HEK293T (cell line): ENCODE results near the gene KRT8.
A peak's percentile ranks its signal among the peaks of the same experiment; 100 is the strongest.

Experiments
- CTCF ChIA-PET: fragments of 350-600 bp; formaldehyde crosslinking; extraction: SDS; loops from one replicate; lab custom pipeline; 2021; ENCODE audit warnings: antibody characterized with exemption, inconsistent platforms; lab: Yijun Ruan, JAX
- POLR2A ChIA-PET: fragments of 350-600 bp; formaldehyde crosslinking; extraction: SDS; loops from one replicate; lab custom pipeline; 2020; ENCODE audit warnings: antibody characterized with exemption, inconsistent platforms; lab: Yijun Ruan, JAX
- DNase-seq: peaks from one replicate; pipeline ENCODE4 v3.0.0; 2012; ENCODE audit warnings: mixed read lengths; ENCODE audit errors: extremely low spot score
- ARNT ChIP-seq: fragments of 450-650 bp; IDR thresholded peaks from 2 replicates; pipeline ENCODE4 v1.6.1; 2017; ENCODE audit warnings: mild to moderate bottlenecking
- BHLHE40 ChIP-seq: fragments of 450-650 bp; IDR thresholded peaks from 2 replicates; pipeline ENCODE4 v1.6.1; 2016; ENCODE audit warnings: mild to moderate bottlenecking, moderate library complexity, borderline replicate concordance
- CTBP1 ChIP-seq: fragments of 450-650 bp; IDR thresholded peaks from 2 replicates; pipeline ENCODE4 v1.6.1; 2016; ENCODE audit warnings: borderline replicate concordance
- ELF4 ChIP-seq: fragments of 450-650 bp; IDR thresholded peaks from 2 replicates; pipeline ENCODE4 v1.6.1; 2017; ENCODE audit warnings: antibody characterized with exemption
- FOXA1 ChIP-seq: fragments of 450-650 bp; IDR thresholded peaks from 2 replicates; pipeline ENCODE4 v1.6.1; 2016; ENCODE audit warnings: mild to moderate bottlenecking
- FOXK2 ChIP-seq: fragments of 450-650 bp; IDR thresholded peaks from 2 replicates; pipeline ENCODE4 v1.6.1; 2016; ENCODE audit warnings: mild to moderate bottlenecking
- FOXM1 ChIP-seq: fragments of 450-650 bp; IDR thresholded peaks from 2 replicates; pipeline ENCODE4 v1.6.1; 2017; ENCODE audit warnings: mild to moderate bottlenecking, borderline replicate concordance
- HDGF ChIP-seq: fragments of 450-650 bp; IDR thresholded peaks from 2 replicates; pipeline ENCODE4 v1.6.1; 2017; ENCODE audit warnings: antibody characterized with exemption, borderline replicate concordance
- L3MBTL2 ChIP-seq: fragments of 450-650 bp; conservative IDR thresholded peaks from 2 replicates; pipeline ENCODE4 v1.6.1; 2016; ENCODE audit warnings: mild to moderate bottlenecking
- LEF1 ChIP-seq: fragments of 450-650 bp; IDR thresholded peaks from 2 replicates; pipeline ENCODE4 v1.6.1; 2017; ENCODE audit warnings: mild to moderate bottlenecking, borderline replicate concordance
- NFRKB ChIP-seq: fragments of 450-650 bp; IDR thresholded peaks from 2 replicates; pipeline ENCODE4 v1.6.1; 2016; ENCODE audit warnings: mild to moderate bottlenecking, moderate library complexity
- SP1 ChIP-seq: fragments of 450-650 bp; IDR thresholded peaks from 2 replicates; pipeline ENCODE4 v1.6.1; 2017
- SUZ12 ChIP-seq: fragments of 450-650 bp; IDR thresholded peaks from 2 replicates; pipeline ENCODE4 v1.6.1; 2016; ENCODE audit warnings: mild to moderate bottlenecking
- TARDBP ChIP-seq: fragments of 450-650 bp; IDR thresholded peaks from 2 replicates; pipeline ENCODE4 v1.6.1; 2016
- ZNF384 ChIP-seq: fragments of 450-650 bp; IDR thresholded peaks from 2 replicates; pipeline ENCODE4 v1.6.1; 2016
- TF ChIP-seq, protein P1 (sequence below): fragments of 450-650 bp; IDR thresholded peaks from 2 replicates; pipeline ENCODE4 v1.6.1; 2016

Gene KRT8

DNA sequence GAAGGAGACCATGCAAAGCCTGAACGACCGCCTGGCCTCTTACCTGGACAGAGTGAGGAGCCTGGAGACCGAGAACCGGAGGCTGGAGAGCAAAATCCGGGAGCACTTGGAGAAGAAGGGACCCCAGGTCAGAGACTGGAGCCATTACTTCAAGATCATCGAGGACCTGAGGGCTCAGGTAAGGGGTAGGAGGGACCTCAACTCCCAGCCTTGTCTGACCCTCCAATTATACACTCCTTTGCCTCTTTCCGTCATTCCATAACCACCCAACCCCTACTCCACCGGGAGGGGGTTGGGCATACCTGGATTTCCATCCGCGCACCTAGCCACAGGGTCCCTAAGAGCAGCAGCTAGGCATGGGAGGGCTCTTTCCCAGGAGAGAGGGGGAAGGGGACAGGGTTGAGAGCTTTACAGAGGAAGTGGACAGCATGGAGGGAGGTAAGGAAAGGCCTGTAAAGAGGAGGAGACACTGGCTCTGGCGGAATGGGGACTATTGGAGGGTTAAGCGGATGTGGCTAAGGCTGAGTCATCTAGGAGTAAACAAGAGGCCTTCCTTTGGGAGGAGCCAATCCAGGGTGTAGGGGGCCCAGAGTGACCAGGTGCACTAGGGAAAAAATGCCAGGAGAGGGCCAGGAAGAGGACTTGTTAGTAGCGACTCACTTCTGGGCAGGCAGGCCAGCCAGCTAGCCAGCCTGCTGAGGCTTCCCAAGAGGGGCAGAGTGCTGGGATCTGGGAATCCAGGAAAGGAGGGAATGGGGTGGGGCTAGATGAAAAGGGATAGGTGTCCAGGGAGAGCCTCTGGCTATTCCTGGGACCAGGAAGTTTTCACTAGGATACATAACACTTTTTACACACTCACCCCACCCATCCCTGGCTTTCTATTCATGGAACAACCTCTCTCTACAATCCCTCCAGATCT is 44.8 kb upstream of the KRT8 start:
- POLR2A ChIA-PET = interaction anchor here (0.6 to 1.6 kb wide), 5 partner anchors 24 to 46 kb away, joined by 3 to 4 read pairs (median 4); partner anchors contain the start of gene KRT8
- CTCF ChIA-PET = interaction anchor here (0.6 kb wide), 1 partner anchor 38 kb away, joined by 5 read pairs; no protein-coding TSS in a partner anchor
- no peak for DNase-seq
- TF ChIP-seq HDGF (peak; percentile 38; the same call in 1 of the 2 replicates), FOXA1 (no peak), ELF4 (no peak)

DNA sequence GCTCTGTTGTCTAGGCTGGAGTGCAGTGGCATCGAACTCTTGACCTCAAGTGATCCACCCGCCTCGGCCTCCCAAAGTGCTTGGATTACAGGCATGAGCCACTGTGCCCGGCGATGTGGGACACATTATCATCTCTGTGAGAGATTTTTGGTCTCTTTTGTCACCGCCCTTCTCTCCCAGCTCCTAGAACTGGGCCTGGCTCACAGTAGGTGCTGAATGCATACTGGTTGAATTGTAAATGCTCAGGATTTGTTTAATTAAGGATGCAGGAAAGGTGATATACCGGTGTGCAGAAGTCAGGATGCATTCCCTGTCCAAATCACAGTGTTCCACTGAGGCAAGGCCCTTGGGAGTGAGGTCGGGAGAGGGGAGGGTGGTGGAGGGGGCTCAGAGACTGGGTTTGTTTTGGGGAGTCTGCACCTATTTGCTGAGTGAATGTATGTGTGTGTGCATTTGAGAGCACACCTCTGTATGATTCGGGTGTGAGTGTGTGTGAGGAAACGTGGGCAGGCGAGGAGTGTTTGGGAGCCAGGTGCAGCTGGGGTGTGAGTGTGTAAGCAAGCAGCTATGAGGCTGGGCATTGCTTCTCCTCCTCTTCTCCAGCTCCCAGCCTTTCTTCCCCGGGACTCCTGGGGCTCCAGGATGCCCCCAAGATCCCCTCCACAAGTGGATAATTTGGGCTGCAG is 43.0 kb upstream of the KRT8 start:
- DNase-seq = no peak
- POLR2A ChIA-PET = interaction anchor here (1.1 kb wide), 2 partner anchors 9 to 58 kb away, joined by 3 read pairs; partner anchors contain the start of gene EIF4B
- CTCF ChIA-PET = interaction anchor here (0.6 to 2.0 kb wide), 2 partner anchors 21 to 63 kb away, joined by 3 to 4 read pairs; no protein-coding TSS in a partner anchor
- TF ChIP-seq L3MBTL2 (no peak), TARDBP (no peak), BHLHE40 (no peak), FOXM1 (no peak), ELF4 (no peak), LEF1 (no peak), ARNT (no peak), HDGF (no peak), SUZ12 (no peak), FOXK2 (no peak), NFRKB (no peak), ZNF384 (no peak), CTBP1 (no peak), SP1 (no peak), FOXA1 (no peak)
- TF ChIP-seq, protein P1, sequence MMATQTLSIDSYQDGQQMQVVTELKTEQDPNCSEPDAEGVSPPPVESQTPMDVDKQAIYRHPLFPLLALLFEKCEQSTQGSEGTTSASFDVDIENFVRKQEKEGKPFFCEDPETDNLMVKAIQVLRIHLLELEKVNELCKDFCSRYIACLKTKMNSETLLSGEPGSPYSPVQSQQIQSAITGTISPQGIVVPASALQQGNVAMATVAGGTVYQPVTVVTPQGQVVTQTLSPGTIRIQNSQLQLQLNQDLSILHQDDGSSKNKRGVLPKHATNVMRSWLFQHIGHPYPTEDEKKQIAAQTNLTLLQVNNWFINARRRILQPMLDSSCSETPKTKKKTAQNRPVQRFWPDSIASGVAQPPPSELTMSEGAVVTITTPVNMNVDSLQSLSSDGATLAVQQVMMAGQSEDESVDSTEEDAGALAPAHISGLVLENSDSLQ = no peak

DNA sequence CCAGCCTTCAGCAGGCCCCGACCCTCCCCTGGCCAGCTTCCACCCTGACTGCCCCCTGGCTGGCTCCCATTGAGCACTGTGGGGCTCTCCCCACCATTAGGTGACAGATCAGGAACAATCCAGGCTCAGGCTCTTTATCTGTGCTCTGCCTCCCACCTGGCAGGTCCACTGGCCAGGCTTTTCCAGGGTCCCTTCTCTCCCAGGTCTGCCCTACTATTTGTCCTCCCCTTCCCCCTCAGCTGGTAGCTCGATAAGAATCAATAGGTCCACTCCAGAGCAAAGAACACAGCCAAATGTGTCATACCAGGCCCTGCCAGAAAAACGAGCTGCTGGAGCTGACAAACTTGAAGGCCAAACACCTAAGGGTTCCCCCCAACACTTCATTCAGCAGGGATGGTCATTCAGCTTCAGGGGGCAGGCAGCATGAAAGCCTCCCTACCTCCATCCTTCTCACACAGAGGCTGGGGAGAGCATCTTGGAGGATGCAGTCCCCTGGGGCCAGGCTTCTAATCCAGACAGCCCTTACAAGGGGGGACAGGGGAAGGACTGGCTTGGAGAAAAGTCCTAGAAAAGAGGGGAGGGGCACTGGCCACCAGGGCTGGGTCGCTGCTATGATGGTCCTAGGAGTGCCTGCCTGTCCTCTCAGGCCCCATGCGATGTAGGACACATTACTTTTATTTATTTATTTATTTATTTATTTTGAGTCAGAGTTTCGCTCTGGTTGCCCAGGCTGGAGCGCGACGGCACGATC is 42.1 kb upstream of the KRT8 start:
- no peak for TF ChIP-seq FOXK2
- TF ChIP-seq TARDBP = no peak
- DNase-seq = no peak
- CTCF ChIA-PET = interaction anchor here (0.8 to 2.0 kb wide), 3 partner anchors 18 to 62 kb away, joined by 3 to 7 read pairs (median 4); no protein-coding TSS in a partner anchor
- POLR2A ChIA-PET = interaction anchor here (0.7 to 1.2 kb wide), 3 partner anchors 10 to 42 kb away, joined by 3 read pairs; partner anchors contain the start of gene KRT8

DNA sequence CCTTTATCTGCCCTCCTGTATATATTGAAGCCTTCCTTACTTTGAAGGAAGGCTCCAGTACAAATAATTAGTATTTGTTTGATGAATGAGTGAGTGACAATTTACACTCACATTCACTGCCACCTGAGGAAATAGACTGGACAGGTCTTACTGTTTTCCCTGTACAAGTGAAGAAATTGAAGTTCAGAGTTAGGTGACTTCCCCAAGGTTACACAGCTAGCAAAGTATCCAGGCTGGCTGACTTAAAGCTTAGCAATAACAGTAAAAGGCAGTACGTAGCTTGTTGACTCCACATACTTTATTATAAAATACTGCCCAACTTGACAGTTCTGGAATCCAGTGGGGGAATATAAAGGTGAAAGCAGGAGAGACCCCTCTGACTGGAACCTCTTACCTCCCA is 41.5 kb upstream of the KRT8 start:
- no peak for DNase-seq
- POLR2A ChIA-PET = interaction anchor here (1.2 to 2.2 kb wide), 4 partner anchors 20 to 60 kb away, joined by 3 to 6 read pairs (median 4); partner anchors contain the start of genes EIF4B and KRT8

DNA sequence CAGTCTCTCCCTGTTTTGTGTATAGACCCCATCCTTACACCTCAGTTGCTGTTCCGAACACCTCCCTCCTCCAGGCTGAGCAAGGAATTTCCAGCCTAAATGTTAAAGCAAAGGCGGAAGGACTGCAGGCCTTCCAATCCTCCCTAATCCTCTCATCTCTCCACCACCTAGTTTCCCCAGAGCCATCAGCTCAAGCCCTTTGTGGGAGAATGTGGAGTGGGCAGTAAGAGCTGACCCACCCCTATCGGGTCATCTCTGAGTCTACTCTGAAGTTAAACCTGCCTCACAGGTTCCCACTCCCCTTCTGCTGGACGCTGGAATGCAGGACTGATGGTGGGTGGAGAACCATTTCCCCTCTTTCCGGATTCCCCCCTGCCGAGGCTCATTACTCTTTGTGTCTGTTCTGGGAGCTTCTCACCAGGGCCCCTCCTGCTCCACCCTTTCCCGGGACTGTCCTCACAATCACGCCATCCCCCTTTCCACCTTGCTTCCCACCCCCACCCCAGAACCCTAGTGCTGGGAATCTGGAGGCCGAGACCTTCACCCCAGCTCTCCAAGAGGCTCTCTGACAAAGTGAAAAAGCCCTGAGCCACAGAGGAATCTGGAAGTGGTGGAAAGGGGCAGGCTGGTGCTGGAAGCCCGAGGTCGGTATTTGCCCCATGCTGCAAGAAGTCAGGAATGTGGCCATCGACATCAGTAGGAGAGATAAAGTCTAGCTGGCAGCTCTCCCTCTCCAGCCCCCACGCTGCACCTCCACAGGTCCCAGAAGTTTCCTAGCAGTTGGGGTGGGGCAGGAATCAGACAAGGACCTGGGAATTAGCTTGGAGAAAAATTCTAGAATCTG is 40.7 kb upstream of the KRT8 start:
- ChIA-PET CTCF (interaction anchor here (0.6 to 1.8 kb wide), 3 partner anchors 35 to 459 kb away, joined by 3 to 7 read pairs (median 7); no protein-coding TSS in a partner anchor), POLR2A (interaction anchor here (0.9 to 2.2 kb wide), 5 partner anchors 19 to 60 kb away, joined by 3 to 6 read pairs (median 3); partner anchors contain the start of genes EIF4B and KRT8)
- no peak for DNase-seq
- TF ChIP-seq L3MBTL2 (no peak), ELF4 (no peak), SP1 (no peak), FOXM1 (no peak), BHLHE40 (no peak), FOXK2 (no peak), TARDBP (no peak), FOXA1 (no peak), ZNF384 (no peak), LEF1 (no peak), HDGF (no peak)

More for the DNA sequence above, 41.5 kb upstream of the KRT8 start:
- CTCF ChIA-PET = interaction anchor here (0.7 to 1.8 kb wide), 3 partner anchors 18 to 48 kb away, joined by 3 to 7 read pairs (median 3); no protein-coding TSS in a partner anchor
- TF ChIP-seq SP1 = no peak
- TF ChIP-seq SUZ12 = no peak
- no peak for TF ChIP-seq HDGF
- no peak for TF ChIP-seq FOXM1
- TF ChIP-seq FOXA1 = no peak
